Heart left ventricle (tissue), 16 donors: ENCODE results near the gene GATA6. TPM values are rescaled to one million over a fixed set of nuclear protein-coding genes. Genes with fewer than 3 reads are reported as not detected.

Source experiments
- ATAC-seq, 4 donors: fragments of 200-7000 bp; cut with Tn5 transposase; one replicate each; pipeline ENCODE4 v1.9.1; 2020 to 2022; ENCODE audit warnings: moderate library complexity in 4 of 4, mild to moderate bottlenecking in 3 of 4, moderate number of reproducible peaks in 1 of 4
- DNase-seq, 5 donors: peaks; one replicate each; pipeline ENCODE4 v3.0.0-alpha.2; 2020
- H3K27ac ChIP-seq, 12 donors: fragments of 200-600 bp; sonication (generic) in 4 of 12; one replicate each; pipeline versions ENCODE4 v1.5.0 to v1.8.0; 2016 to 2022; ENCODE audit warnings: mild to moderate bottlenecking in 2 of 12
- H3K27me3 ChIP-seq, 9 donors: fragments of 200-600 bp; sonication (generic) in 2 of 9; one replicate each; pipeline versions ENCODE4 v1.5.1 to v1.8.0; 2016 to 2022; ENCODE audit warnings: mild to moderate bottlenecking in 3 of 9
- H3K36me3 ChIP-seq, 9 donors: fragments of 200-600 bp; sonication (generic) in 2 of 9; one replicate each; pipeline versions ENCODE4 v1.5.0 to v1.8.0; 2018 to 2022; ENCODE audit warnings: mild to moderate bottlenecking in 2 of 9
- H3K4me1 ChIP-seq, 12 donors: fragments of 200-600 bp; sonication (generic) in 4 of 12; one replicate each; pipeline versions ENCODE4 v1.5.0 to v1.8.0; 2016 to 2022; ENCODE audit warnings: mild to moderate bottlenecking in 3 of 12
- H3K4me3 ChIP-seq, 12 donors: fragments of 200-600 bp; sonication (generic) in 4 of 12; one replicate each; pipeline versions ENCODE4 v1.5.0 to v1.8.0; 2017 to 2022; ENCODE audit warnings: mild to moderate bottlenecking in 9 of 12, moderate library complexity in 4 of 12
- H3K9me3 ChIP-seq, 12 donors: fragments of 200-600 bp; sonication (generic) in 4 of 12; one replicate each; pipeline versions ENCODE4 v1.5.0 to v1.8.0; 2016 to 2022; ENCODE audit warnings: mild to moderate bottlenecking in 1 of 12
- POLR2A ChIP-seq, 2 donors: fragments of 450-650 bp; IDR thresholded peaks; one replicate each; pipeline ENCODE4 v1.6.1; 2017; ENCODE audit warnings: antibody characterized with exemption in 2 of 2, mild to moderate bottlenecking in 2 of 2, moderate library complexity in 2 of 2
- WGBS, 4 donors: extraction: QIAGEN DNeasy Blood & Tissue Kit in 2 of 4; methylation state at CpG; one replicate each; pipeline versions ENCODE4 v1.1.5 to v1.1.7; 2013 to 2018; 5-methylcytosine and 5-hydroxymethylcytosine counted together
- intact Hi-C, 10 donors: fragments of 100-400 bp; cut with DNase I; formaldehyde crosslinking; loops; one replicate each; pipeline versions ENCODE4 v1.11.1 to v1.14.2; 2022
- polyA plus RNA-seq, 2 donors: library from polyadenylated mRNA; stranded (reverse); fragments of 200-250 nt; gene quantifications; one replicate each; pipeline ENCODE4 v1.2.3, GENCODE V29; 2013
- total RNA-seq, 9 donors: library from RNA; depleted of rRNA in 2 of 9; stranded (reverse); fragments of >200 nt in 2 of 9; fragmentation: NEBNext Ultra II Directional in 3 of 9; extraction: Animal tissue kit (Norgen Biotek cat#: 25700) in 3 of 9; gene quantifications; one replicate each; pipeline versions ENCODE4 v1.1.0 to v1.2.4, GENCODE V29; 2016 to 2023
- TF ChIP-seq, protein P1 (sequence below), 12 donors: fragments of 200-600 bp; sonication (generic) in 4 of 12; IDR thresholded peaks; one replicate each; pipeline versions ENCODE4 v1.5.0 to v1.8.0; 2018 to 2022; ENCODE audit warnings: antibody characterized with exemption in 12 of 12, mild to moderate bottlenecking in 5 of 12
- donor health status: ischemic (EF 13 %, LVEDD 7.1; RV severe dilation, severe dysfunction).
- donor health status: healthy with polysubstance abuse.
- donor health status: DM: no; HTN: yes; CAD: no.
- donor health status: DM: no; HTN: no; CAD: no.
- donor health status: ischemic (EF 25% LVEDD 6.9; RV normal size, moderate dysfunction).
- donor health status: ischemic (EF 25% LVEDD 5.7; RV mildly dilated, moderate dysfunction).
- donor health status: healthy.
- donor health status: DM: yes; HTN: yes; CAD: no.
- donor health status: ischemic (EF 35%, LVEDD 5.7; RV mildly dilated, moderate dysfunction).
- donor health status: nonischemic (EF 11% LVEDD 7.7; RV severe dilation, severe dysfunction).
- donor health status: DM: yes; HTN: yes; CAD: no.
- donor health status: PGD.
- donor health status: ischemic (EF 29% LVEDD 5.4; RV normal size, mild dysfunction).
- donor health status: nonischemic (EF 23%, LVEDD 6.1; RV moderate dilation, normal function).

Gene GATA6
- total and polyA plus RNA-seq, 11 donors: 42.1 to 97.7 (median 74.9) TPM

DNA sequence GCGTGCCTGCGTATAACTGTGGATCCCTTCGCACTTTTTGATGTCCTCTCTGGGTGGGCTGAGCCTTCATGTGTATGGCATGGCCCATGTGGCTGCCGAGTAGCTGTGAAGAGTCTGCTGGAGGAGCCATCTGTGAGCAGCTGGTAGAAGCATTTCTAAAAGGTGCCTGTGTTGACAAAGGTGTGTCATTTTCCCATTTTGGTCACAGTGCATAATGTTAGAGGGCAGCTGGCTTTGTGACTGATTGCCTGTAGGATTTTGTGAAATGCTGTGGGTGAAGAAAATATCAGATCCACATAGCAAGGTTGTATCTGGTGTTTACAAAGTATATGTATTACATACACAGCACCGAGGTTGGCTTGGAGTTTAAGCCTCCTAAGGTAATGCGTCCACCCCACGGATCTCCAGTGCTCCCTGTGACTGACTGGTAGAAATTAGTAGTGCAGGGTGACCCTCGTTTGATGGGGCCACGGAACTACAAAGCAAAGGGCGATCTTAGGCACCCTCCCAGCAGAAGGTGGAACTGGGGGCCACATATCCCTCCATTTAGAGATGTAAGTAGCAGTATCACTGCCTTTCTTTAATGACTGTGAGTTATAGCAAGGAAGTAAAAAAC is 16.5 kb downstream of the GATA6 start:
- TF ChIP-seq, protein P1, sequence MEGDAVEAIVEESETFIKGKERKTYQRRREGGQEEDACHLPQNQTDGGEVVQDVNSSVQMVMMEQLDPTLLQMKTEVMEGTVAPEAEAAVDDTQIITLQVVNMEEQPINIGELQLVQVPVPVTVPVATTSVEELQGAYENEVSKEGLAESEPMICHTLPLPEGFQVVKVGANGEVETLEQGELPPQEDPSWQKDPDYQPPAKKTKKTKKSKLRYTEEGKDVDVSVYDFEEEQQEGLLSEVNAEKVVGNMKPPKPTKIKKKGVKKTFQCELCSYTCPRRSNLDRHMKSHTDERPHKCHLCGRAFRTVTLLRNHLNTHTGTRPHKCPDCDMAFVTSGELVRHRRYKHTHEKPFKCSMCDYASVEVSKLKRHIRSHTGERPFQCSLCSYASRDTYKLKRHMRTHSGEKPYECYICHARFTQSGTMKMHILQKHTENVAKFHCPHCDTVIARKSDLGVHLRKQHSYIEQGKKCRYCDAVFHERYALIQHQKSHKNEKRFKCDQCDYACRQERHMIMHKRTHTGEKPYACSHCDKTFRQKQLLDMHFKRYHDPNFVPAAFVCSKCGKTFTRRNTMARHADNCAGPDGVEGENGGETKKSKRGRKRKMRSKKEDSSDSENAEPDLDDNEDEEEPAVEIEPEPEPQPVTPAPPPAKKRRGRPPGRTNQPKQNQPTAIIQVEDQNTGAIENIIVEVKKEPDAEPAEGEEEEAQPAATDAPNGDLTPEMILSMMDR (IDR thresholded peaks at IDR 0.05): no peak
- TF ChIP-seq POLR2A (IDR thresholded peaks at IDR 0.05): no peak
- H3K27me3 ChIP-seq: no peaks in the 10 kb centered on the region
- H3K36me3 ChIP-seq: peaks cover 0 to 89% (median 30%) of the 10 kb centered on the region in 9 donors
- 46 to 61% (median 50%) methylated on average over 10 of the region's 10 CpGs for WGBS, 4 donors
- H3K4me1 ChIP-seq: peaks cover 0 to 99% (median 71%) of the 10 kb centered on the region in 12 donors
- intact Hi-C loops: loop anchor here in 5 of 10 donors (5.0 kb wide), 3 partner anchors 81 to 371 kb away; no protein-coding TSS in a partner anchor
- peak overlapping the region; percentile 65 to 100 (median 83) for H3K27ac ChIP-seq
- no peak for DNase-seq
- no peaks in the 10 kb centered on the region for H3K9me3 ChIP-seq
- H3K4me3 ChIP-seq: peak overlapping the region in 3 of 12 donors; percentile 0 to 12 (median 1)
- ATAC-seq: peak in 1 of 4 donors; percentile 5

- Histone ChIP-seq H3K4me1 (peaks cover 1 to 99% (median 74%) of the 10 kb centered on the region in 12 donors), H3K9me3 (no peaks in the 10 kb centered on the region), H3K27ac (peak overlapping the region; percentile 65 to 100 (median 81)), H3K36me3 (peaks cover 0 to 82% (median 25%) of the 10 kb centered on the region in 9 donors), H3K4me3 (peak overlapping the region in 1 of 12 donors; percentile 0), H3K27me3 (no peaks in the 10 kb centered on the region)
- no peak for TF ChIP-seq POLR2A (IDR thresholded peaks at IDR 0.05)
- TF ChIP-seq, protein P1 (IDR thresholded peaks at IDR 0.05): no peak
- intact Hi-C loops: loop anchor here in 5 of 10 donors (5.0 kb wide), 3 partner anchors 81 to 371 kb away; no protein-coding TSS in a partner anchor
- 35 to 49% (median 44%) methylated on average over 5 to 6 of the region's 6 CpGs for WGBS, 4 donors
- no peak for DNase-seq
- ATAC-seq: no peak
These were observed 17.1 kb downstream of the GATA6 start for GRCh38 chr18:22186484-22186971.

DNA sequence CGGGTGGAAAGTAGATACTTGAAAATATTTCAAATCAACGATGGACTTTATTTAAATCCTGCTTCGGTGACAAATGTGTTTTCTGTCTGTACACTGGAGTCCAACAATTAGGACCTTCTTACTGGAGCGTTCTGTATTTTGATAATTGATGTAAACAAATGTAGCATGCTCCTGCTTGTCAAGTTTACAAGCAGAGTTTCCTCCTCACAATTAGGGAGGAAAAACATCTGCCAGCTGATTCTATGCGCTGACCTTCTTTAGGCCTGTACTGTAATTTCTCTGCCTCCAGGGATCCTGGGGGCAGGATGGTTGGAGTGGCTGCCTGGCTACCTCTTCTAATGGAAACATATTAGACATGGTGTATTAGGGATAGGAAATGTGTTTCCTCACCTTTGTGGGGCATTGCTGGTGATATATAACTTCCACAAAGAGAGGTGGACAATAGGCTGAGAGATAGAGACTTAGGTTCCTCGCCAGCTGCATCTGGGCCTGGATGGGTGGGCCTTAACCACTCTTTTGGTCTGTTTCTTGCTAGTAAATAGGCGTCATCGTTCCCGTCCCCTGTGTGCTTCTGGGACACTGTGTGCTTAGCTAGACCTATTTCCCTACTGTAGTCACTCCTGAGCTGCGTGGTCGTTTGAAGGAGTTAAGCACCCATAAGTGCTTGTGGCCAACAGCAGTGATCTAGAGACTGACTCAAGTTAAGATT is 19.3 kb downstream of the GATA6 start:
- TF ChIP-seq, protein P1 (IDR thresholded peaks at IDR 0.05): no peak
- TF ChIP-seq POLR2A (IDR thresholded peaks at IDR 0.05): peak in 1 of 2 donors; percentile 20
- ATAC-seq (peak; percentile 35 to 63 (median 54)), DNase-seq (peak in 1 of 5 donors; percentile 69)
- 31 to 39% (median 39%) methylated on average over 11 of the region's 11 CpGs for WGBS, 4 donors
- intact Hi-C loops: loop anchor here in 5 of 10 donors (5.0 kb wide), 3 partner anchors 79 to 369 kb away; no protein-coding TSS in a partner anchor
- Histone ChIP-seq H3K27me3 (no peaks in the 10 kb centered on the region), H3K9me3 (no peaks in the 10 kb centered on the region), H3K4me1 (peaks cover 4 to 99% (median 75%) of the 10 kb centered on the region in 12 donors), H3K36me3 (peaks cover 0 to 74% (median 13%) of the 10 kb centered on the region in 9 donors), H3K4me3 (peak overlapping the region in 4 of 12 donors; percentile 2 to 23 (median 10)), H3K27ac (peak overlapping the region; percentile 65 to 100 (median 82))
